GM23338 (cell line): ENCODE data around the gene TMEM43. TPM values are rescaled to one million over a fixed set of nuclear protein-coding genes. Genes with fewer than 3 reads are reported as not detected.
"Not testable (repeated sequence)": the region's sequence is repeated elsewhere in the genome, so short reads cannot be mapped to it uniquely, and the experiment has no call there.

ENCODE experiments used
- ATAC-seq: fragments of 200-7000 bp; cut with Tn5 transposase; 3 replicates; pipeline ENCODE4 v1.9.1; 2020
- DNase-seq: peaks from one replicate; pipeline ENCODE4 v3.0.0-alpha.2; 2015; ENCODE audit warnings: low spot score
- H2AFZ ChIP-seq: fragments of 200-600 bp; sonication (generic); 2 replicates; pipeline ENCODE4 v1.8.0; 2016; ENCODE audit warnings: antibody characterized with exemption, mild to moderate bottlenecking, moderate library complexity
- H3F3A ChIP-seq: fragments of 200-600 bp; sonication (generic); replicated peaks from 2 replicates; pipeline ENCODE4 v1.8.0; 2017; ENCODE audit warnings: antibody characterized with exemption, mixed run types, low read depth
- H3K27ac ChIP-seq: fragments of 200-600 bp; sonication (generic); 2 replicates; pipeline ENCODE4 v1.6.1; 2016; ENCODE audit warnings: low read depth
- H3K27me3 ChIP-seq: fragments of 200-600 bp; sonication (generic); 2 replicates; pipeline ENCODE4 v1.8.0; 2016; ENCODE audit warnings: mild to moderate bottlenecking, mixed run types, moderate library complexity; ENCODE audit not compliant: insufficient read depth
- H3K36me3 ChIP-seq: fragments of 200-600 bp; sonication (generic); 2 replicates; pipeline ENCODE4 v1.8.0; 2016; ENCODE audit warnings: mild to moderate bottlenecking; ENCODE audit not compliant: insufficient read depth
- H3K4me1 ChIP-seq: fragments of 200-600 bp; sonication (generic); 2 replicates; pipeline ENCODE4 v1.8.0; 2016; ENCODE audit warnings: mild to moderate bottlenecking, moderate library complexity; ENCODE audit not compliant: insufficient read depth
- H3K4me2 ChIP-seq: fragments of 200-600 bp; sonication (generic); 2 replicates; pipeline ENCODE4 v1.7.1; 2017; ENCODE audit warnings: mixed run types
- H3K4me3 ChIP-seq: fragments of 200-600 bp; sonication (generic); 2 replicates; pipeline ENCODE4 v1.6.1; 2016; ENCODE audit warnings: mixed run types
- H3K79me2 ChIP-seq: fragments of 200-600 bp; sonication (generic); replicated peaks from 2 replicates; pipeline ENCODE4 v1.8.0; 2017; ENCODE audit warnings: mild to moderate bottlenecking; ENCODE audit not compliant: insufficient read depth
- H3K9me2 ChIP-seq: fragments of 200-600 bp; sonication (generic); 2 replicates; pipeline ENCODE4 v1.8.0; 2017; ENCODE audit not compliant: insufficient read depth
- H4K20me1 ChIP-seq: fragments of 200-600 bp; sonication (generic); replicated peaks from 2 replicates; pipeline ENCODE4 v1.8.0; 2017; ENCODE audit warnings: mild to moderate bottlenecking; ENCODE audit not compliant: insufficient read depth
- H3K27ac Mint-ChIP-seq: 2 replicates; pipeline ENCODE4 v1.8.0; 2020; ENCODE audit warnings: inconsistent platforms, mild to moderate bottlenecking, moderate library complexity, mixed read lengths
- H3K27me3 Mint-ChIP-seq: 3 replicates; pipeline ENCODE4 v1.8.0; 2022; ENCODE audit warnings: low read depth, mild to moderate bottlenecking, moderate library complexity, mixed read lengths, inconsistent platforms; ENCODE audit not compliant: insufficient read depth, poor library complexity
- H3K36me3 Mint-ChIP-seq: 3 replicates; pipeline ENCODE4 v1.8.0; 2021; ENCODE audit warnings: low read depth, mild to moderate bottlenecking, inconsistent platforms, moderate library complexity, mixed read lengths
- H3K4me1 Mint-ChIP-seq: 3 replicates; pipeline ENCODE4 v1.8.0; 2020; ENCODE audit warnings: mild to moderate bottlenecking, inconsistent platforms, mixed read lengths
- H3K4me3 Mint-ChIP-seq: 3 replicates; pipeline ENCODE4 v1.8.0; 2021; ENCODE audit warnings: moderate library complexity, mild to moderate bottlenecking, inconsistent platforms, mixed read lengths
- H3K9me3 Mint-ChIP-seq: 3 replicates; pipeline ENCODE4 v1.8.0; 2020; ENCODE audit warnings: moderate library complexity, mild to moderate bottlenecking, inconsistent platforms, mixed read lengths
- CREB1 ChIP-seq: fragments of 250-450 bp; sonication (Bioruptor Pico); IDR thresholded peaks from 2 replicates; pipeline ENCODE4 v1.5.0; 2020; ENCODE audit warnings: low read depth, mild to moderate bottlenecking, moderate library complexity
- EZH2 ChIP-seq: fragments of 200-600 bp; sonication (generic); IDR thresholded peaks from one replicate; pipeline ENCODE4 v1.8.0; 2017; ENCODE audit warnings: antibody characterized with exemption, mild to moderate bottlenecking, low read depth; ENCODE audit not compliant: unreplicated experiment
- JUNB ChIP-seq: IDR thresholded peaks from one replicate; pipeline ENCODE4 v1.6.1; 2016; ENCODE audit warnings: antibody characterized with exemption; ENCODE audit not compliant: unreplicated experiment
- NANOG ChIP-seq: IDR thresholded peaks from 2 replicates; pipeline ENCODE4 v1.6.1; 2016; ENCODE audit warnings: antibody characterized with exemption, borderline replicate concordance
- ZNF114 ChIP-seq: fragments of 250-450 bp; sonication (Bioruptor Pico); IDR thresholded peaks from 2 replicates; pipeline ENCODE4 v1.5.0; 2020; ENCODE audit warnings: mild to moderate bottlenecking, moderate library complexity
- ZNF462 ChIP-seq: fragments of 250-450 bp; sonication (Bioruptor Pico); IDR thresholded peaks from 2 replicates; pipeline ENCODE4 v1.5.0; 2020; ENCODE audit warnings: mild to moderate bottlenecking, moderate library complexity
- polyA plus RNA-seq: library from polyadenylated mRNA; unstranded; fragments of >200 nt; fragmentation: Nextera tagmentation; extraction: Ambion mirVana; gene quantifications from 2 replicates; pipeline ENCODE4 v1.2.1, GENCODE V29; 2016
- total RNA-seq: library from RNA; depleted of rRNA; stranded (reverse); fragments of >200 nt; shearing (Covaris generic); gene quantifications from 2 replicates; pipeline ENCODE4 v1.2.3, GENCODE V29; 2014

Gene TMEM43
- total and polyA plus RNA-seq, 2 experiments from 2014 or later, result 15.9 to 34.7 TPM

- no peak for TF ChIP-seq ZNF462 (CRISPR knock-in tag)
- no peak for TF ChIP-seq ZNF114 (CRISPR knock-in tag)
- TF ChIP-seq JUNB, result no peak
- TF ChIP-seq EZH2, result no peak
- TF ChIP-seq NANOG, result no peak
- no peak for TF ChIP-seq CREB1 (CRISPR knock-in tag)
These were observed 42.7 kb upstream of the TMEM43 start (continued) for GRCh38 chr3:14082108-14082657.

GRCh38 chr3:14087461-14087860, 37.4 kb upstream of the TMEM43 start:
- H3K27me3 Mint-ChIP-seq, H2AFZ ChIP-seq, H3K4me1 Mint-ChIP-seq, H3K36me3 ChIP-seq, H3K4me1 ChIP-seq, H3K27ac ChIP-seq, H3K27me3 ChIP-seq, H3F3A ChIP-seq, H3K27ac Mint-ChIP-seq, DNase-seq, H3K4me2 ChIP-seq, H4K20me1 ChIP-seq, H3K9me2 ChIP-seq, H3K4me3 Mint-ChIP-seq, H3K79me2 ChIP-seq, H3K36me3 Mint-ChIP-seq, ATAC-seq, H3K4me3 ChIP-seq: not testable (repeated sequence)
- H3K9me3 Mint-ChIP-seq, result peaks cover 30% of the 10 kb centered on the region

GRCh38 chr3:14091959-14092358, 32.9 kb upstream of the TMEM43 start:
- H3K27ac Mint-ChIP-seq, result not testable (repeated sequence)
- peaks cover 21% of the 10 kb centered on the region for H3K9me3 Mint-ChIP-seq

More at GRCh38 chr3:14091959-14092358, 32.9 kb upstream of the TMEM43 start:
- H3K4me2 ChIP-seq, result peak overlapping the region; percentile 63; the same call in 1 of the 2 replicates
- H3K27me3 ChIP-seq, H3K79me2 ChIP-seq, ATAC-seq, H3K4me1 Mint-ChIP-seq, H3K36me3 ChIP-seq, H3K4me3 Mint-ChIP-seq, H4K20me1 ChIP-seq, H3K27me3 Mint-ChIP-seq, H3K36me3 Mint-ChIP-seq, H3F3A ChIP-seq, H3K9me2 ChIP-seq: not testable (repeated sequence)
- DNase-seq, result peak; percentile 2
- peak overlapping the region; percentile 67; the same call in 1 of the 2 replicates for H2AFZ ChIP-seq
- H3K4me1 ChIP-seq, result peaks cover 12% of the 10 kb centered on the region
- H3K27ac ChIP-seq, result peak overlapping the region; percentile 24; the same call in 1 of the 2 replicates
- 0 out of 2 replicates have a peak overlapping the region, but pooled peaks have one; percentile 3 for H3K4me3 ChIP-seq
